ENCODE results near the gene EFNB2. TPM values are rescaled to one million over a fixed set of nuclear protein-coding genes. Genes with fewer than 3 reads are reported as not detected.

The EFNB2 gene
- total RNA-seq, 1 experiment from 2014 or later = 14.3 TPM

DNA sequence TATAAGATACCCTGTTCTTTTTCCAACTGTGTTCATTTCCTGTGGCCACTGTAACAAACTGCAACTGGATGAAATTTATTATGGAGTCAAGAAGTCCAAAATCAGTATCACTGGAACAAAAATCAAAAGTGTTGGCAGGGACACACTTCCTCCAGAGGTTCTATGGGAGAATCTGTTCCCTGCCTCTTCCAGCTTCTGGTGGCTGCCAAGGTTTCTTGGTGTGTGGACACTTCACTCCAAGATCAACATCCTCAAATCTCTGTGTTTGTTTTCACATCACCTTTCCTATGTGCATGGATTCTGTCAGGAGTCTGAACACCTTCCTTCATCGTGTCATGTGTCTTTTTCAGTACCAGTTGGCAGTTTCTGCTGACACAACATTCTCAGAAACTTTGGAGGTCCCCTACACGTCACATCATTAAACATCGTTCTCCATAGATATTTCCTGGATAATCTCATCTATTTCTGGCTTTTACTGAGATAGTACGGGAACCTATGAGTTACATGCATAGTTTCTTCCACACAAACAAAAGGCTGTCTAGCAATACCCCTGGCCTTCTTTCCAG, 15.2 kb upstream of the EFNB2 start:
- no peak for DNase-seq (ENCODE audit: low read depth)

DNA sequence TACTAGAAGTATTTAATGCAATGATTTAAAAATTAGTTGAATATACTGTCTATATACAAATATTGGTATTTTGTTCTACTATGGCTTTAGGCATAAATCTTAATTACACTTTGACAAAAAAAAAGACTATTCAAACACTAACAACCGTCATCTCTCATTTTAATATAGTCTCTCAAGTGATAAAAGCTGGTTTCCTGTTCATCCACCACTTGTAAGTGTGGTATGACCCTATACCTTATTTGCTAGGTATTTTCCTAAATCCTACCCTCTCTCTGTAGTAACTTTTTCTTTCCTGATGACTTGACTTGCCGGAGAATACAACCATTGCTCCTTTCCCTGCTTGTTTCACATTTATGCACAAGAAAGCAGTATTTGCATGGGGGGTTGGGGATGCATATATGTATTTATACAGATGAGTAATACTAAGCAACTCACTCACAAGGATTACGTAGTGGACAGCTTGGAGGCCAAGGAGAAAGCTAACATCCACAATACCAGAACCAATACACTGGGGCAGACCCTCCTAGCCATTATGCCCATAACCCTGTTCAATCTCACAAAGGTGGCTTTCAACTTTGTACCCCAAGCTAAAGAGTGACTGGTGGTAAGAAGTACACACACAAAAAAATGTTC, 12.7 kb upstream of the EFNB2 start:
- DNase-seq (ENCODE audit: low read depth) = no peak

GRCh38 chr13:106541826-106542225, 6.4 kb upstream of the EFNB2 start:
- no peak for DNase-seq (ENCODE audit: low read depth)

DNA sequence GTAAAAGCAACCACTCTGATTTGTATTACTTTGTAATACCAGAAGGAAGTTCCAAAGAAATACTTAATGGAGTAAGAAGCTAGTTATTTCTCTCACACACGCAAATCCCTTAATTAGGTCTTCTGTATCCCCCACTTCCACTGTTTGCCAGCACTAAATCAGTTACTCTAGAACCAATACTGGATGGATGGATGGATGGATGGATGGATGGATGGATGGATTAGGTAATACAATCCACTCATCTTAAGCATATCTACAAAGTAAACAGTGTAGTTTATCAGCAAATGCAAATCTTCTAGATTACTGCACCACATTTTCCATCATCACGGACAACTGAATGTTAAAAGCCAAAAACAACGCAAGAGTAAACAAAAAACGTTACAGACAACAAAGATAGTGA, 5.2 kb upstream of the EFNB2 start:
- DNase-seq (ENCODE audit: low read depth) = no peak

- no peak for DNase-seq (ENCODE audit: low read depth)
Measured at GRCh38 chr13:106537521-106537920, 2.1 kb upstream of the EFNB2 start.

DNA sequence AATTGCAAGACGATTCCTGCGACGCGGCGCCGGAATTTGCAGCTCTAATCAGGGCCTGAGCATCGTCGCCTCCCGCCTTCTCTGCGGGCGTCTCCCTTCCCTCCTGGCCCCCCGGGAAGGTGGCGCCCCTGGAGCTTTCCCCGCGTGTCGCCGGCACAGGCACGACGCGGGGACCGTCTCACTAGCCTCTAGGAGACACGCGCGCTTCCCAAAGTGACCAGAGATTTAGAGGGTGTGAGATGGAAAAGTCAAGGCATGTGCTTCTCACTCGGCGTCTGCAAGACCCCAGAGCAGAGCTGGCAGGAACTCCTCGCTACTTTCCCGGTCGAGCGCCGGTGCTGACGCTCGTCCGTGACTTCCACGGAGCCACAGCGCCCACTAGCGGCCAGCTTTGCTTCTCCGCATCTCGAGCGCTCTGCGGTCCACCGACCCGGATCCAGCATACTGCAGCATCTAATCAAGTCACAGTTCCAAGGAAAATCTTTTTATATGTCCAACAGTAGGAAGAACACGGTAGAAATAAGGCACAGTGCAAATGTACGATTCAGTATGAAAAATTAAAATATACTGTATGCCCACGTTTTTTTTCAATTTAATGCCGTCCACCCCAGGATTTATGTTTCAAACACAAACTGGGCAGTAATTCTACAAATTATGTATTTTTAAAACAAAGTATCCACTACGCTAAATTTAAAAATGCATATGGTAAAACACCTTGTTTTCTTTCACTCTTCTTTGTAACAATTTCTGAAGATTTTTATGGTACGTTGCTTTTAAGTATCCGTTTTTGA, 977 bp upstream of the EFNB2 start:
- DNase-seq (ENCODE audit: low read depth) = peak; percentile 76

GRCh38 chr13:106534639-106535551, 567 bp downstream of the EFNB2 start:
- DNase-seq (ENCODE audit: low read depth) = peak; percentile 17

DNA sequence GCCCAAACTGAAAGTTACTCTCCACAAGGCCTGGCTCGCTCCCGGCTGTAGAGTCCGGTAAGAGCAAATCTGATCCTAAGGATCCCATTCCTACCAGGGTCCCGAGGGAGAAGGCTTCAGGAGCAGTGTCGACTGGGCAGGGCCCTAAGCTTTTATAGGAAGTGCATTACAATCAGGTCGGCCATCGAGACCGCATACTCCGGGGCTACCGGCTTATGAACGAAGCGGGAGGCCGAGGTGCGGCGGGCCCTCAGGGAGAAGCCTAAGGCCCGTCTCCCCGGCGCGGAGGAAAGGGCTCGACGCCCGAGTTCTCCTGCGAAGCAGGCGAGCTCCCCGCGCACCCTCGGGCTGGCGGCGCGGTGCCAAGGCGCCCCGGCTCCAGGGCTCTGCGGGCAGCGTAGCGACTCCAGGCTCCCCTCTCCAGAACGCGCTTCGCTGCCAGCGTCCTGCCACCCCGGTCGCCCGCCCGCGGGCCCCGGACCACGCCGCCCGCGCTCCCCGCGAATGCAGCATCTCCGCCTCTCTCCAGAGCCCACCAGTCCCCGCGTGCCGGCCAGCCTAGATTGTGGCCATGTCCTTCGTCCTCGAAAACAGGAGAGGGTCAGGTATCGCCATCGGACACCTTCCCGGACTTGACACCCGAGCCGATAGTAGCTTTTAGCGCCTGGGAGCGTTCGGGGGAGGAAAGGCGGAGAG, 1.4 kb downstream of the EFNB2 start:
- DNase-seq (ENCODE audit: low read depth) = peak; percentile 56

DNA sequence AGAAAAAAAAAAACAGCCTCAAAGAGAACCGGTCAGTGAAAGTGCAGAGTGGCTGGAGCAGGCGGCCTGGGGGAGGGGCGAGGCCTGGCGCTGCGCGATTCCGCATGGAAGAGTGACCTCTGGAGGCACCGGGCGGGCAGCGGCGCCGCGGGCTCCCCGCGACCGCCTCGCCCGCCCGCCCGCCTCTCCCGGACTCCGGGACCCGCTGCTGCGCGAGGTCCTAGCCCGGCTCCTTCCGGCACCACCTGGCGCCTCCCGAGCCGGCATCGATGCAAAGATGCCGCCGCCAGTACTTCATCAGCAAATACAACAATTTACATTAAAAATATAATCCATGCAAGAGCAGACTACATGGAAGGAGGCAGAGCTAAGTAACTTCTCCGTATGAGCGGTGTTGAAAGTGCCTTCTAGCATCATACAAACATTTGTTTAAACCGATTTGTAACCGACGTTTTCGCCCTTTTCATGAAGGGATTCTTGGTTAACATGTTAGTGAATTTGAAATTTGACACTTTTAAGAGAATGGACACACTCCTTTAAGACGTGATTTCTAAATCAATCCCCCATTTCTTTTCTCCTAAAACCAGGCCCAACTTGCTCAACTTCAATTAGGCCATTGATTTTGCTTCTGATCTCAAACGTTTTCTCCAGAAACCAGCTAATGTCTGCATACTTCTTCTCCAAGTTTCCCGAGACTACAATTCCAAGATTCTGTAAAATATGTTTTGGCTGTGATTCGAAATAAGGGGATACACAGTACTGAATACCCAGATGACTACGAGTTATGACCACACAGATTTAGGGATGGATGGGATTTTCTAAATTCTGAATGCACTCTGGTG, 2.1 kb downstream of the EFNB2 start:
- peak; percentile 77 for DNase-seq (ENCODE audit: low read depth)

DNA sequence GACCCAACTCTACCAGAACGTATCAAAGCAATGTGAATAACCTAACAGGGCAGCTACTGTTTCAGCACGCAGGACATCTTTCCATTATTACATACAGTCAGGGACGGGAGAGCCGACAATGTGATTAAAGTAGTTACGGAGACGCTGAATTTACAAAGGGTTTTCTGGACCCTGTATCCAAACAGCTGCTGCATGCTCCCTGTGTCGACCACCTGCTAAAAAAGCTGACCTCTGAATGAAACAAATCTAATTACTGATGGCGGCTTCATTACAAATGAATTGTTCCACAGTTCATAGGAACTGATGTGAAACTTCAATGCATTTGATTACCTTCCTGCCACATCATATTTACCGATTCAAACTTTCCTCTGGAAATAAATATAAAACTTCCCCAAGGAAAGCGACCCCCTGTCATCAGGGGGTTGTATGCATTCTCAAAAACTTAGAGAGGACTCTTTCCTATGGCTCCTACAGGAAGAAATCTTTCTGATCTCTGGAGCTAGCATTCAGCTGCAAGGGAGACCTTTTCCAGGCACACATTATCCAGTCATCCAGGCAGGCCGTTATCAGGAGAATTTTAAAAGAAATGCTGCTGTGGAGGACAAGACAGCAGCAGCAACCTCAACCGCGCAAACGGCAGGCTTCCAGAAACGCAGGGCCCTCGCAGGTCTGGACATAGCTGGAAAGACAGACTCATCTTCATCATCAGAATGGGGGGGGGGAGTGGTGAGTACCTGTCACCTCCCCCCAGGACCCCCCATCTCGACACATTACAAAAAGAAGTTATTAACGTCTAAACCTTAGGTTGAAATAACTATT, 3.1 kb downstream of the EFNB2 start:
- no peak for DNase-seq (ENCODE audit: low read depth)

DNA sequence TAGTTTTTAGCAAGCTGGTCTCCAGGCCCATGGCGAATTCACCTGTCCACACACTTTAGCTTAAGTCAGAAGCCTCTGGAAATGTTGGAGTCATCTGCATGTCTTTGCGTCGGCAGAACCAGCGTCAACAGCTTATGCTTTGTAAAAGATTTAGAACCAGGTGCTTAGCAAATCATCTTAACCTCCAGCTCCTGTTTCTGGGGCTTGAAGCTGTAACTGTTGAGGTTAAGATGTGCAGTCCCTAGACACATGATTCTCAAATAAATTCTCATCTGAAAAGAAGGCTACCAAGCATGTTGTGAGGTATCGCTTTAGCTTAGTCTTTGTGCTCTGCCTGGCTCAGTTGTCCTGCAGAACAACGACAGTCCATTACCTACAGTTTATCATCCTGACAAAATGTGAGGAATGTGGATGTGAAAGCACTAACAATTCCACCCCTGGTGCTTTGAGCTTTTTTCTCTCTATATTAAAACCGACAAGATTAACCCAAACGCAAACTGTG, 4.4 kb downstream of the EFNB2 start:
- DNase-seq (ENCODE audit: low read depth) = no peak

- DNase-seq (ENCODE audit: low read depth) = no peak
Measured at GRCh38 chr13:106530171-106530851, 5.2 kb downstream of the EFNB2 start.

GRCh38 chr13:106529415-106530170, 5.9 kb downstream of the EFNB2 start:
- no peak for DNase-seq (ENCODE audit: low read depth)

DNA sequence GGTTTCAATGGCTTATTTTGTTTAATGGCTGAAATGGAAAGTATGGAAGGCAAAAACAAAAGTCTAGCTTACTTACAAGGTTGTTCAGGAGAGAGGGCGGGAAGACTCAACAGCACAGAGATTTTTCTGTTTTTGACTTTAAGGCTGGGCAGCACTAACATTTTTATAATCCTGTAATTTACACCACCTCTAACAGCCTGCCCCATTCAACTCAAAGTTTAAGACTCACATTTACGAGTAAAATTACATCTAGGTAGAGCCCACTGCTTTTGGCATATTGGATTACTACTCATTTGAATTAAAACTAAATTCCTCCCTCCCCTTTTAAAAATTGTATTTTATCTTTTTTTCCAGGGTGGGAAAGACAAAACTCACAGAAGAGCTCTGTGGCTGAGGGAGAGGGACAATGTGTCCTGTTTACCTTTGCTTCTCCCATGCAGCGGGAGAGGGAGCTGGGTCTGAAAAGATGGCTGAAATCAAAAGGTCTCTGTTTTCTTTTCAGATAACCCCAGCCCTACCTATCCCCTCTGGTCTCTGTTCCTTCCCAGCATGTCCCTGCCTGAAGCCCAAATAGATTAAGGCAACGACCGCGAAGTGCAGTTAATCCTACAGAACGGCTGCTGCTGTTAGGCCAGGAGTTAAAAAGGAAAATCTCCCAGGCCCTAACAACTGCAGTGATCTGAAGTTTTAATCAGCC, 6.6 kb downstream of the EFNB2 start:
- DNase-seq (ENCODE audit: low read depth) = no peak

DNA sequence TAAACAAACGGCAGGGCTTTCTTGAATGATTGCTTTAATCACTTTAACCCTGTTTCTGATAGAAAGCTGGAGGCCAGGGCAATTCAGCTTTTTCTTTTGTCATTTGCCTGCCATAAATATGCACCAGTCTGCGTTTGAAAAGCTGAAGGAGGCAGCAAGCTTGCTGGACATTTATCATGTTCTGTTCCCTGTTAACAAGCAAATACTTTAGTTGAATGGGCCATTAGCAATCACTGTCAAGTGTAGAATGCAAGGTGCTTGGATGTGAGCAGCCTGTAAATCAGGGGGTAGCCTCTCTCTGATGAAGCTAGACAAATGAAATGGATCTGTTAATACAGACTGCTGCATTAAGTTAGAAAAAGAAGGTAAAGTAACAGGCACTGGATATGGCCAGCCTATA, 7.6 kb downstream of the EFNB2 start:
- DNase-seq (ENCODE audit: low read depth) = no peak

DNA sequence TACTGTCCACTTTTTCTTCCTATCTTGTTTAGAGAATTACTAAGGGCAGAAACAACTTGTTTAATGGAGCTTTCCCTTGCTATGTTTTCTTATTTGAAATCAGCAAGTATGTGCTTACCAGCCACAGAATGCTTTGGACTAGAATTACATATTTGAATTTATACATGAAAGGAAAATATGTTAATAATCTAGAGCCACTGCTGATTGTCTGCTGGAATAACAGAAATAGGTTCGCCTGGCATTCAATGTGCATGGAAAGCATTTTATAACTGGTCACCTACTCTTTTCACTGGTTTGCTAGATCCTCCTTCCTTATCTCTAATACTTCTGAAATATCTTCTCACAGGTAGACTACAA, 8.0 kb downstream of the EFNB2 start:
- no peak for DNase-seq (ENCODE audit: low read depth)

GRCh38 chr13:106526738-106527444, 8.6 kb downstream of the EFNB2 start:
- DNase-seq (ENCODE audit: low read depth) = no peak

Data from RPMI7951 (cell line).